HG03135 (cell line): Measurements from ENCODE around the gene FABP3.

Experiments
- ATAC-seq: cut with Tn5 transposase; IDR thresholded peaks from one replicate; pipeline ENCODE4 v1.9.1; 2021; ENCODE audit warnings: mild to moderate bottlenecking, moderate library complexity; ENCODE audit not compliant: unreplicated experiment

Gene FABP3

DNA sequence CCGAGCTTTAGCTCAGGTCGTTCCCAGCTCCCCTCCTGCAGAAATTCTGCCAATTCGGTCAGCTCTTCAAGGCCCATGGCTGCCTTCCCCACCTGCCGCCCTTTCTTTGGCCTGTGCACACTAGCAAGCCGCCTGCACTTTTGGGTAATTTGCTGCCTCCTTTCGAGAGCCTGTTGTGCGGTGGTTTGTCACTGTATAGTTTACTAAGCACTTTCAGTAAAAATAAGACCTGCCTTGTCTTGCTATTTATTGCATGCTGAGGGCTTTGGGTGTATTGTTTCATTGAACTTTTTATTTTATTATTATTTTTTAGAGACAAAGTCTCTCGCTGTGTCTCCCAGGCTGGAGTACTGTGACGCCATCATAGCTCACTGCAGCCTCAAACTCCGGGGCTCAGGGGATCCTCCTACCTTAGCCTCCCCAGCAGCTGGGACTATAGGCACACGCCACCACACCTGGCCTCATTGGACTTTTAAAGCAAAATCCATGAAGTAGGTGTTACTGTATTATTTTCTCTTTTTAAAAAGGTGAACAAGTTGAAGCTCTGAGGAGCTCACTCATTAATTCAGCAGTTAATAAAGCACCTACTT, 1.1 kb upstream of the FABP3 start:
- no peak for ATAC-seq

DNA sequence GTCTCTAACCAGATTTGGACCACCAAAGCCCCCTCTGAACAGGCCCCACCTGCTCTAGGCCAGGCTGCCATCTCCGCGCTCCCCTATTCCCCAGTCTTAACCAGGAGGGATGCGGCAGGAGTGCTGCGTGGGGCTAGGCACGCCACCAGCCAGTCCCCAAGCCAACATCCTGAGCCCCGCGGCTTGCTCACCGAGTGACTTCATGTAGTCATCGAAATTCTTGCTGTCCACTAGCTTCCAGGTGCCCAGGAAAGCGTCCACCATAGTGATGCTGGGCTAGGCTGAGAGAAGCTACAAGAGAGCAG, 173 bp downstream of the FABP3 start:
- no peak for ATAC-seq

DNA sequence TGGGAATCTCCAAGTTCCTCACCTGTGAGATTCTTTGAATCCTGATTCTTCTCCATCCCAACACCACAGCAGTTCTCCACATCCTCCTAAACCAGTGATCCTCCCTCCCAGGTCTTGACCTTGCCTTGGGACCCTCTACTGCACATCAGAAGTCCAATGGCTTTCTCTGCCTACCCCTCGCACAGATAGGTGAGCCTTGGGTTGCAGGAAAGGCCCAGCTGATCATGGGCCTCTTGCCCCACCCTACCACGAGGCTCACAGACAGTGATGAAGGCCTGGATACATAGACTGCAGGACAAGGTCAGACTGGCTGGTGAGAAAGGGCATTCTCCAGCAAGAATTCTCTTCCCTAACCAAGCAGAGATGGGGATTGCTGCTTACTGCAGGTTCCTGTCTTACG, 825 bp downstream of the FABP3 start:
- no peak for ATAC-seq

DNA sequence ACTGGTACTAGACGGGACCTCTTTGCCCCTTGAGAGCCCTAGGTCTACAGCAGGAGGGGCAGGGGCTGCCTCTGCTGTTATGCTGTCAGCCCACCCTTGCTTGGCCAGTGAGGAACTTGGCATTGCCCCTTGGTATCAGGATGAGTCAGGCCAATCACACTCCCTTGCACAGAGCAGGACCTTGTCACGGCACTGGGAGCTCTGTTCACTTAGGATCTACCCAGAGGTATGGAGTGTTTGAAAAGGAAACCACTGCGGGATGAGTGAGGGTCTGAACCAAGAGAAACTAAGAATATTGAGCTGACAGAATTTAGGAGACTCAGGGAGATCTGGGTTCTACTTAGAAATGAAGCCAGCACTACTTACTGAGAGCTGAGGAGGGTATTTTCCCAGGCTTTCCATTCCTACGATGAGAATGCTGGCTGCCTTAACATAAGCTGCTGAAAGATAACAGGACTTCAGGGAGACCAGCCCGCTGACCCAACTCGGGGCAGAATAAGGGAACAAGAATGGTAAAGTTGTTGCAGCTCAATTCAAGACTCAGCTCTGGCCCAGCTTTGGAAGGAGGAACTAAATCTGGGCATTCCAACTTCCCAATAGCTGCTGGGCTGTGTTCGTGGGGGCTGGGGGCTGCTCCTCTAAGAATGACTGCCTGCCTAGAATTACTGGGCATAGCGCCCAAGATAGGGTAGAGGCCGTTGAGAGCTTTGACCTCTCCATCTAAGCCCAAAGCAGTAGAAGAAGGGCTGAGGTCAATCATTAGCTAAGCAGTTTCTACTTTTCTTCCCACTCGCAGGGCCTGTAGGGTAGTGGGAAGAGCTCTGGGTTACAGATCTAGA, 1.5 kb downstream of the FABP3 start:
- ATAC-seq, result no peak

DNA sequence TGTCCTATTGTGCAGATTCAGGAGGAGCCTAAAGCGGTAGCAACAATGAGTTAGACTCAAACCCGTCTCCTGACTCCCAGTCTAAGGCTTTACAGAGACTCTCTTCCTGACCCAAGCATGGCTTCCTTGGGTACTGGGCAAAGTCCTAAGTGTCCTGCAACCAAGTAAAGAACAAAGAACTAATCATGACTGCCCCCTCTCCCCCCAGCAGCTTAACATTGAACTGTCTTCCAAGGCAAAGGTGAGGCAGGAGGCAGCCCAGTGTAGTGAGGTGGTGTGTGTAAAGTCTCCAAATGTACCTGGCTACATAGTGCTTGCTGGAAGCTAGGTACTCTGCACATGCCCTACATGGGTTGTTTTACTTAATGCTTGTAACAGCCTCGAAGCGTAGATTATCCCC, 2.3 kb downstream of the FABP3 start:
- no peak for ATAC-seq

DNA sequence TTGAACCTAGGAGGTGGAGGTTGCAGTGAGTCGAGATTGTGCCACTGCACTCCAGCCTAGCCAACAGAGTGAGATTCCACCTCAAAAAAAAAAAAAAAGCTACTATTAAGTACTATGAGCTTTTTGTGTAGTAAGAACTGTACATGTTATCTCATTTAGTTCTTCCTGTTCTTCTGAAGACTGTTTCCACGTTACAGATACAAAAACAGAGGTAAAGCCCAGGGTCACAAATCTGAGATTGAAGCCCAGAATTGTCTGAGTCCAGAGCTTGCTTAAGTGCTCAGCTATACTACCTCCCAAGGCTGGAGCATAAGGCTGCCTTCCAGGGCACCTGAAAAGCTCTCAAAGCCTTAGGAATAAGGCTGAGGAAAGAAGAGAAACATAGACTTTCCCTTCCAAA, 2.9 kb downstream of the FABP3 start:
- no peak for ATAC-seq

DNA sequence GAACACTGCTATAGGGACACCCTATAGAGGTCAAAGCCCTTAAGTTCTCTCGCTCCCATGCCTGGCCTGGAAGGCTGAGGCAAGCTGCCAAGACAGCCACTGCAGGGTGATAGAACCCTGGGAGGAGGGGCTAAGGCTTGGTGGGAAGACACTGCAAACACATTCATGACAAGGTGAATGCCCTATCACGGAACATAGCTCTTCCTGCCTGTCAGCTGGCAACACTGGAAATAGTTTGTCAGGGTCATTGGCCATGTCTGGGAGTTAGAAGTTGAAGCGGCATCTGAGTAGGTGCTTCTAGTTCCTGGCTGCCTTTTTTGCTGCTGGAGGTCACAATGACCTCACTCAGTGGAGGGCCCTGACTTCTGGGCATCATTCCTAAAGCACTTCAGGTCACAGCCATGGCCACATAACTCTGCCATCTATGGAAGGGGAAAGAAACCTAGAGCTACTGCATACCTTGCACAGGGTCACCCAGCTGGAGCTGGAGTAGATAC, 4.2 kb downstream of the FABP3 start:
- ATAC-seq, result no peak

DNA sequence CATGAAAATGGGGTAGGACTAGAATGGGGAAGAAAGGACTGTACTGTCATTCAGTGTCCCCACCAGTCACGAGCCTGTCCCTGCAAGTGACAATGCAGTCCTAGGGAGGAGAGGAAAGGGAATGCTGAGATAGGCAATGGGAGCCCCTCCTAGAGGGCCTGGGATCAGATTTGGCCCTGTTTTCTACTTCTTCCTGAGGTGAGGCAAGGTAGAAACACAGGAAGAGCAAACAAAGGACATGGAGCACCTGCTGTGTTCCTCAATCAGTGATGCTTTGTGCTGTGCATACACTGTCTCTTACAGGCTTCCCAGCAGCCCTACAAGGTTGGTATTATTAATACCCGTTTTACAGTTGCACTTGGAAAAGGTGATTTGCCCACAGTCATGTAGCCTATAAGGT, 6.1 kb downstream of the FABP3 start:
- ATAC-seq, result no peak

DNA sequence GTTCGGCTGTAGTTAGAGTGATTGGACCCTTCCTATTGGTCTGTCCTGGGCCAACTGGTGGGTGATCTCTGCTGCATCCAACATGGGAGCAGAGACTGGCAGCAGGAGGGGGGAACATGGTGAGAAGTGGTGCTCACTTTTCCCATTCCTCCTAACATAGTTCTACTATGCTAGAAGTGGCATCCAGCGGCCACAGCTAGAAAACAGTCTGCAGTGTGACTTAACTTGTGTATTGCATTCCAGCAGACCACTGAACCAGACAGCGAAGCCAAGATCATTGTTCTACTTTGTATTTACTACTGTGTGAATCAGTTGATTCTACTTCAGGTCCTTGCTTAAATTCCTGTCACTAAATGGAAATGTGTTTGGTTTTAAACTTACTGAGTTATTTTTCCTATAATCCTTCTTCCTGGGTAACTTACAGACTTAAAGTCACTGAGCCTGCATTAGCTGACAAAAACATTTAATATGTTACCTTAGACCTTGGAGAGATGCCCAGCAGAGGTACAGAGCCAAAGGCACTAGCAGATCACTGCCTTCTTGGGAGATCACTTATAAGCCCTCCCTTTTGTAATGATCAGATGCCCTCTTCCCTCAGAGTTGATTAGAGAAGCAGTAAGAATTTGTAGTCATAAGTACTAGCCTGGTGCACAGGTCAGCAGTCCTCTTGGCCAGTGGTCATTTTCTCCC, 8.2 kb downstream of the FABP3 start:
- ATAC-seq, result no peak

DNA sequence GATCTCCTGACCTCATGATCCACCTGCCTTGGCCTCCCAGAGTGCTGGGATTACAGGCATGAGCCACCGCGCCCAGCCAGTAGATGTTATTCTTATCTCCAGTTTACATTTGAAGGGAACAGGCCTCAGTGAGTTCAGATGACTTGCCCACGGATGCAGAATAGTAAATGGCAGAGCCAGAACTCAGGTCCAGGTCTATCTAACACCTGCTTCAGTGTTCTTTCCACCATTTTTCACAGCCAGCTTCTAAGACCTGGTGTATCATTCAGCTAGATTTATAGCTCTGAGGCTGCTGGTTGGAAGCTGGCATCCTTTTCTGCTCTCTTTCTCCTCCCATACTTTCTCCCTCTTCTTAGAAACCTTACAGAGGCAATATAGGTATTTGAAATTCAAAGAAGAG, 10.8 kb downstream of the FABP3 start:
- ATAC-seq, result no peak

DNA sequence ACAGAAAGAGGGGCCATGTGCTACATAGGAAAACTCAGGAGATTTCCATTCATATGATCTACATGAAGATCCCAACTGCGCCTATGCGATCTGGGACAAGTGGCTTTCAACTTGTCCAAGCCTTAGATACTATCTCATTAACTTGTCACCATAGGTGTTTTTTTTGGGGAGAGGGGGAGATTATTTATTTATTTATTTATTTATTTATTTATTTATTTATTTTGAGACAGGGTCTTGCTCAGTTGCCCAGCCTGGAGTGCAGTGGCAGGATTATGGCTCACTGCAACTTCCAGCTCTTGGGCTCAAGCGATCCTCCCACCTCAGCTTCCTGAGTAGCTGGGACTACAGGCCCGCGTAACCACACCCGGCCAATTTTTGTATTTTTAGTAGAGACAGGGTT, 11.3 kb downstream of the FABP3 start:
- no peak for ATAC-seq

DNA sequence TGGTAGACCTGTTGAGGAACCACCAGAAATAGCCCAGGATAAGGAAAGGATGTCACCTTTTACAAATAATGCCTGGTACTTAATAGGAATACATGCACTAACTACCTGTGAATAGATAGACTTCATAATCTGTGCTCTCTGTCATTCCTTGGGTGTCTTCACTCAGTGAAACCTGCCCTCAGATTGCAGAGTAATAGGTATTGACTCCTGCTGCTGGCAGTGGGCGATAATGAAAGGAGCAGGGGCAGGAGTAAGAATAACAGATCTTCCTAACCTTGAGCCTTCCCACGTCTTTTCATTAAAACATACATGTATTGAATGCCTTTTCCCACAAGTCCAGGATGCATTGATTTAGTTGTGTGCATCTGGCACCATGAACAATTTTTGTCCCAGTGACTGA, 16.4 kb downstream of the FABP3 start:
- ATAC-seq, result no peak

DNA sequence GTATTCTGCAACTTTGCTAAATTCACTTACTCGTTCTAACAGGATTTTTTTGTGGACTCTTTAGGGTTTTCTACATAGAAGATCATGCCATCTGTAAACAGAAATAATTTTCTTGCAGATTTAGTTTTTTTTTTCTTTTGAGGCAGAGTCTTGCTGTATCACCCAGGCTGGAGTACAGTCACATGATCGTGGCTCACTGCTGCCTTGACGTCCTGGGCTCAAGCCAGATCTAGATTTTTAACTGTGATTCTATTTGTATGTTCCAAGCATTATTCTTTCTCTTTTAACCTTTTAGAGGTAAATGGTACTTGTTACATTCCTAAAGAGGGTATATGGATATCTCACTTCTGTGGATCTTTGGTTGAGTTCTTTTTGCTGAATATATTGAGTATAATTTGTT, 18.6 kb downstream of the FABP3 start:
- ATAC-seq, result no peak

DNA sequence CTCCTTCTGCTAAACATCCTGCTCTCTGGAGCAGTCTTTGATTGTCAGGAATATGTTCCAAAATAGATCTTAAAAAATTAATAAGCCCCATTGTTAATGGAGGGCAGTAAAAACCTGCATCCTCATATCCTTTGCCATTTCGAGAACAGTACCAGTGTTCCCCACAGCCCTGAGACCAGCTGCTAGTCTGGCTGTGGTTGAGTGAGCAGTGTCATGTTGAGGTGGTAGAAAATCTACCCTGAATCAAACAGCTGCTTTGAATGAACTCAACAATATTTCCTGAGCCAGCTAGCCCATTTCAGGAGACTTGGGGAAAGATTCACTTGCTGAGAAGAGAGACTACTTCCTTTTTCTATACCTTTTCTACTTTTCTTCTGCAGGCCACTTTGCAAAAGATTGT, 24.4 kb downstream of the FABP3 start:
- ATAC-seq, result no peak

DNA sequence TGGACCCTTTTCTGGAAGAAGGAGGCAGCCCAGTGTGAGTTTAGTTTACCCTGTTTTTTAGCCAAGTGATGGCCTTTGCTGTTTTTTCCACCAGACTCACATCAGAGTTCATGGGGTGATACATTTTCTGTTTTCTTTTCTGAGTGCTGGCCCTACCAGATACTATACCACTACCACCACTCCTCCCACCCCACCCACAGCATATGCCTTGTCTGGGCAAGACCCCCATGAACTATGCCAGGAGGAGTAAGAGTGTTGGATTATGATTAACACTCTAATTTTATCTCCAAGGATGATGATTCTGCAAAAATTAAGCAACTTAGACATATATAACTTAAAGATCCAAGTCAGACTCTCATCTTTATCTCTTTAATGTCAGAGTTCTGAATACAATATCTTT, 26.1 kb downstream of the FABP3 start:
- ATAC-seq, result no peak

DNA sequence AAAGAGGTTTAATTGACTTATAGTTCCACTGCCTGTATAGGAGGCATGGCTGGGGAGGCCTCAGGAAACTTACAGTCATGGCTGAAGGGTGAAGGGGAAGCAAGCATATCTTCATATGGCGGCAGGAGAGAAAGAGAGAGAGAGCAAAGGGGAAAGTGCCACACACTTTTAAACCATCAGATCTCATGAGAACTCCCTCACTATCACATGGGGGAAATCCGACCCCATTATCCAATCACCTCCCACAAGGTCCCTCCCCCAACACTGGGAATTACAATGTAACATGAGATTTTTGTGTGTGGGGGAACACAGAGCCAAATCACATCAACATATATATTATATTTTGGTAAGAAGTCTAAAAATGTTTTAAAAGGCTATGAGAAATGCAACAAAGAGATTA, 27.2 kb downstream of the FABP3 start:
- ATAC-seq, result no peak

DNA sequence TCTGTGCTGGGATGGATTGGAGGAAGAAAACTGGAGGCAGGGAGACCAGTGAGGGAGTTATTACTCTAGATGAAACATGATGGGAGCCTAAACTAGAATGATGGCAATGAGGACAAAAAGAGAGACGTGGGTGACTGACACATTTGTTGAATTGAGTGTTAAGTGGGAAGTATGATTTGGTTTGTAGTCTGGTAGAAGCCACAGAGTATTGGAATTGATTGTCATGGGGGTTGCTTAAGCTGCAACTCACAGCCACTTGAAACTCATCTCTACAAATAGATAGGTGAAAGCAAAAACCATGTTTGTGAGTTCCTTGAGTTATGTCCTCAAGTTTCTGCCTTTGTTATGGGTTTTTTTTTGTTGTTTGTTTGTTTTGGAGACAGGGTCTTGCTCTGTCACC, 28.4 kb downstream of the FABP3 start:
- no peak for ATAC-seq

DNA sequence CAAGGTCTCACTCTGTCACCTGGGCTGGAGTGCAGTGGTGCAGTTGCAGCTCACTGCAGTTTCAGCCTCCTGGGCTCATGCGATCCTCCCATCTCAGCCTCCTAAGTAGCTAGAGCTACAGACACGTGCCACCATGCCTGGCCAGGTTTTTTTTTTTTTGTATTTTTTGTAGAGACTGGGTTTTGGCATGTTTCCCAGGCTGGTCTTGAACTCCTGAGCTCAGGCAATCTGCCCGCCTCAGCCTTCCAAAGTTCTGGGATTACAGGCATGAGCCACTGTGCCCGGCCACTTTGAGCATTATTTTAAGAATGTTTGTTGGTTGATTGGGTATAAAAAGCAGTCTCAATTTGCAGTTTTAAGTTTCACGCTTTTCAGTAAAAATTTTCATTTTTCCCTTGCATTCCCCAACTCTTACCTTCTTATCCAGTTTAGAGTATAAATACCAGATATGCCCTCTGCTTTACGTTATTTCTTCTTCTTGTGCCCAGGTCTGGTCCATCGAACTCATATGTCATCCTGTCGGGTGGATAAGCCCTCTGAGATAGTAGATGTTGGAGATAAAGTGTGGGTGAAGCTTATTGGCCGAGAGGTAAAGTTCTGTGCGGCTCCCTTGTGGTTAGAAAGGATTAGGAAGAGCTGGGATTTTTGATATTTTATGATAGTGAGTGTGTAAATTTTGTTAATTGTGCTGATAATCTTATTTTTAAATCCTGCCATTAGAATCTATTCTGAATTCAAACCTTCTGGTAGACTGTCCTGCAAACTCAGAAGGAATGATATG, 36.0 kb downstream of the FABP3 start:
- no peak for ATAC-seq

DNA sequence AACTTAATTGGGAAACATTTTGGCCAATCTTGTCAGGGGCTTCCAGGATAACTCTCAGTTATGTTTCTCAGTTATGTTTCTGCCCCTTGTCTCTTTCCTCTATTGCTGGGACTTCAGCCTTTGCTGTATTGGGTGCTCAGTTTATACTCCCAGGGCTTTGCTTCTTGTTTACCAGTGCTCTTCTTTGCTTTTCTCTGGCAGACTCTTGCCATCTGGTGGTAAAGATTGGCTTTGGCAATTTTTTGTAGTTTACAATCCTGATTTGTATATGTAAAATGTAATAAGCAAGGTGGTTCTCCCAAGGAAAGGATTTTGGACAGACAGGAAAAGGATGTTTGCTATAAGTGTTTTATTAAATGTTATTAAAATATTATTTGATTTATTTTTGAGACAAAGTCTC, 37.9 kb downstream of the FABP3 start:
- ATAC-seq, result no peak

DNA sequence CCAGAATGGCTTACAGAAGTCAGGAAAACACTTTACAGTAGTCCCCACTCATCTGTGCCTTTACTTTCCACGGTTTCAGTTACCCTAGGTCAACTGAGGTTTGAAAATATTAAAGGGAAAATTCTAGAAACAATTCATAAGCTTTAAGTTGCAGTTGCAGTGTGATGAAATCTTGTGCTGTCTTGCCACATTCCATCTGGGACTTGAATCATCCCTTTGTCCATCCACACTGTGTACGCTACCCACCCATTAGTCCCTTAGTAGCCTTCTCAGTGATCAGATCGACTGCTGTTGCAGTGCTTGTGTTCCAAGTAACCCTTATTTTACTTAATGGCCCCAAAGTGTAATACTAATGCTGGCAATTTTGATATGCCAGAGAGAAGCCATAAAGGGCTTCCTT, 45.5 kb downstream of the FABP3 start:
- no peak for ATAC-seq

DNA sequence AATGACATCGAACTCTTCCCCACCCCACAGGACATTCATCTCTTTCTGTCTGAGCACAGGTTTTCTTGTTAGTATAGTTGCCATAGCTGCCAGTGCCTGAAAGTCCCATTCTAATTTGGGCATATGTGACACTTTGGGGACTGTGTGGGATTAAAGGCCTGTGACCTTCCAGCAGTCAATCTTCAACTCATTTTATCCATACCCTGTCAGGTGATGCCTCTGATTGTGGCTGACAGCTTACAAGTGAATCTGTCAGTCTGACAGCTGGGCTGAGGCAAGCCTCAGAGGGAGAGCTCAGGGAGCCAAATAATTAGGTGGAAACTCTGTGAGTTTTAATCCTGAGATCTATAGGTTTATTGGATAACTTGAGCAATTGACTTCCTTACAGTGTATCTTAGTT, 46.4 kb downstream of the FABP3 start:
- ATAC-seq, result no peak

DNA sequence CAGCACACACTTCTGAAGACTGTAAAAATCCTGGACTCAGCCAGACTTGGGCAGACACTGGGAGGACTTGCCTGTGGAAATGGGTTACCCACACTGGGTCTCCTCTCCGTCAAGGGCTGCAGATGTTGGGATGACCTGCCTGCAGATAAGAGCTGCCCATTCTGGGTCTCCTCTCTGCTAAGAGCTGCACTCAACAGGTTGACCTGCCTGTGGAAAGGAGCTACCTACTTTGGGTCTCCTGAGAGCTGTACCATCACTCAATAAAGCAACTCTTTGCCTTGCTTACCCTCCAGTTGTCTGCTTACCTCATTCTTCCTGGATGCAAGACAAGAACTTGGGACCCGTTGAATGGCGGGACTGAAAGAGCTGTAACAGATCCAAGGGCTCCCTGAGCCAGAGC, 47.9 kb downstream of the FABP3 start:
- no peak for ATAC-seq
